ENCODE measurements around the gene CEP350.

DNA sequence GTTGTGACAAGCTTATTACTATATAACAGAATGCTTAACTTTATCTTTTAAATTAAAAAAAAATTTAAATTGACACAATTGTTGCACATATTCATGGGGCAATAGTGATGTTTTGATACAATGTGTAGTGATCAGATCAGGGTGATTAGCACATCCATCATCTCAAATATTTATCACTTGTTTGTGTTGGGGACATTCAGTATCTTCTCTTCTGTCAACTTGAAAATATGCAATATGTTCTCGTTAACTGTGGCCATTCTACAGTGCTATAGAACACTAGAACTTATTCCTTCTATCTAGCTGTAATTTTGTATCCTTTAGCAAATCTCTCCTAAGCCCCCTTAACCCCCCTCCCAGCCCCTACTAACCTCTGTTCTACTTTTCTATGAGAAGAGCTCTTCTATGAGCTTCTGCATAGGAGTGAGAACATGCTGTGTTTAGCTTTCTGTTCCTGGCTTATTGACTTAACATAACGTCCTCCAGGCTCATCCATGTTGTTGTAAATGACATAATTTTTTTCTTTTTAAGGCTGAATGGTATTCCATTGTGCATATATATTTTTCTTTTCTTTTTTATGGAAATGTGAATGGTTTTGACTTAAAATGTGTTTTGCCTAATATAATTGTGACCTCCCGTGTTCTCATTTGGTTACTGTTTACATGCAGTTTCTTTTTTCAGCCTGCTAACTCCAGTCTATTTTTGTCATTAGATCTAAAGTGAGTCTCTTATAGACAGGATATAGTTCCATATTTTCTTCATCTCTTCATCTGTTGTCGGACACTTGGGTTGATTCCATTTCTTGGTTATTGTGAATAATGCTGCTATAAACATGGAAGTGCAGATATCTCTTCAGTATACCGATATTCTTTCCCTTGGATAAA lies 23.8 kb downstream of the CEP350 start:
- TF ChIP-seq, protein P1, sequence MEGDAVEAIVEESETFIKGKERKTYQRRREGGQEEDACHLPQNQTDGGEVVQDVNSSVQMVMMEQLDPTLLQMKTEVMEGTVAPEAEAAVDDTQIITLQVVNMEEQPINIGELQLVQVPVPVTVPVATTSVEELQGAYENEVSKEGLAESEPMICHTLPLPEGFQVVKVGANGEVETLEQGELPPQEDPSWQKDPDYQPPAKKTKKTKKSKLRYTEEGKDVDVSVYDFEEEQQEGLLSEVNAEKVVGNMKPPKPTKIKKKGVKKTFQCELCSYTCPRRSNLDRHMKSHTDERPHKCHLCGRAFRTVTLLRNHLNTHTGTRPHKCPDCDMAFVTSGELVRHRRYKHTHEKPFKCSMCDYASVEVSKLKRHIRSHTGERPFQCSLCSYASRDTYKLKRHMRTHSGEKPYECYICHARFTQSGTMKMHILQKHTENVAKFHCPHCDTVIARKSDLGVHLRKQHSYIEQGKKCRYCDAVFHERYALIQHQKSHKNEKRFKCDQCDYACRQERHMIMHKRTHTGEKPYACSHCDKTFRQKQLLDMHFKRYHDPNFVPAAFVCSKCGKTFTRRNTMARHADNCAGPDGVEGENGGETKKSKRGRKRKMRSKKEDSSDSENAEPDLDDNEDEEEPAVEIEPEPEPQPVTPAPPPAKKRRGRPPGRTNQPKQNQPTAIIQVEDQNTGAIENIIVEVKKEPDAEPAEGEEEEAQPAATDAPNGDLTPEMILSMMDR (conservative IDR thresholded peaks at IDR 0.05; ENCODE audit: low read length), result no peak
- TF ChIP-seq EZH2phosphoT487 (IDR thresholded peaks at IDR 0.05; ENCODE audit: borderline replicate concordance, low read depth, low read length), result no peak
